ENCODE results near the gene STING1. TPM values are rescaled to one million over a fixed set of nuclear protein-coding genes. Genes with fewer than 3 reads are reported as not detected.

STING1 gene
- total RNA-seq, 1 experiment from 2014 or later = 0.29 TPM

GRCh38 chr5:139474890-139475791 is 7.4 kb downstream of the STING1 start:
- no peak for DNase-seq (ENCODE audit: low read depth, low spot score)

GRCh38 chr5:139473565-139473964 is 9.0 kb downstream of the STING1 start:
- no peak for DNase-seq (ENCODE audit: low read depth, low spot score)
- in situ Hi-C loops (cut with HindIII; ENCODE audit: low pct_unique_long_range_greater_than_20kb, low sequenced_read_pairs) = no loop called here

More at GRCh38 chr5:139474890-139475791, 7.4 kb downstream of the STING1 start:
- in situ Hi-C loops (cut with HindIII; ENCODE audit: low pct_unique_long_range_greater_than_20kb, low sequenced_read_pairs) = no loop called here

- in situ Hi-C loops (cut with HindIII; ENCODE audit: low pct_unique_long_range_greater_than_20kb, low sequenced_read_pairs) = no loop called here
- no peak for DNase-seq (ENCODE audit: low read depth, low spot score)
Measured at GRCh38 chr5:139473105-139473504, 9.5 kb downstream of the STING1 start.

GRCh38 chr5:139472386-139473030 is 10.1 kb downstream of the STING1 start:
- in situ Hi-C loops (cut with HindIII; ENCODE audit: low pct_unique_long_range_greater_than_20kb, low sequenced_read_pairs) = no loop called here
- no peak for DNase-seq (ENCODE audit: low read depth, low spot score)

DNA sequence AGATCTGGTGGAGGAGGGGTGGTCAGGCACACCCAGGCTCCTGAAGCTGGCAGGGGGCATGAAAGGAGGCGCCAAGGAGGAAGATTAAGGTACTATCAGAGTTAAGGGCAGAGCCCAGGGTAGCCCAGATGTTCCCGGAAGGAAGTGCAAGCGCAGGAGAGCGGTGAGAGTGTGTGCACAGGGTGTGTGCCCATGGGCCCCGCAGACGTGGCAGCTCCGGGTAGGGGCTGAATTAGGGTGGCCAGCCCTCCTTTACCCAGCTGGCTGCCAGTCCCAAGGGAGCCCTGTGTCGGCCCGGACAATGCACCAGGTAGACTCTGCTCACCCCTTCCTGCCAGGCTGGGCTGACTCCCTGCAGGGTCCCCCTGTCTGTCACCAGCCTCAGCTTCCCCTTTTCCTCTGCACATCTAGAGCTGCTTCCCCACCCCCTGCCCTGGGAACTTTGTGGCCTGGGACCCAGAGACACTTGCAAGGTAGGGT is 11.7 kb downstream of the STING1 start, which contains the start of gene SMIM33:
Gene SMIM33, plus strand, starts transcription at position 184 of the 480 bp plus-strand sequence. Its CDS starts 118 bp downstream, at position 302.
- in situ Hi-C loops (cut with HindIII; ENCODE audit: low pct_unique_long_range_greater_than_20kb, low sequenced_read_pairs) = no loop called here
- DNase-seq (ENCODE audit: low read depth, low spot score) = no peak

DNA sequence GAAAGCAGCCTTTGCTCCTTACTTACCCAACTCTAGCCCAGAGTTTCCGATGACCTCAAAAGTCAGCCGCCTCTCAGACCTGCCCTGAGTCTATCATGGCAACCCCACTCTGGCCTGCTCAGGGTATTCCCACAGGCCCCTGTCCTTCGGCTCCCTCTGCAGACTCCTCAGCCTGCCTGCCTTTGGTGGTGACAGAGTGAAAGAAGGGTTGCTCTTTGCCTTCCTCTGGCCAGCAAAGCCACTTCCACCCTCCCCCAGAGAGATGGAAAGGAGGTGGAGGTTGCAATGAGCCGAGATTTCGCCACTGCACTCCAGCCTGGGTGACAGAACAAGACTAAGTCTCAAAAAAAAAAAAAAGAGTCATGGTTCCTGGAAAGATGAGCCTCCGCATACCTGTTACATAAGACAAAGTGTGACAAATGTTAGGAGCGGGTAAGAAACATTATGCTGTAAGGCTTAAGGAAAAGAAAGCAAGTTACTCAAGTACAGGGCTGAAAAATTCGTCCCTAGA is 14.1 kb downstream of the STING1 start:
- in situ Hi-C loops (cut with HindIII; ENCODE audit: low pct_unique_long_range_greater_than_20kb, low sequenced_read_pairs) = no loop called here
- no peak for DNase-seq (ENCODE audit: low read depth, low spot score)

GRCh38 chr5:139462586-139463276 is 19.8 kb downstream of the STING1 start, which contains the start of gene ECSCR:
Gene ECSCR, minus strand, starts transcription at chr5:139462743. Its CDS starts 73 bp downstream, at chr5:139462670.
- DNase-seq (ENCODE audit: low read depth, low spot score) = no peak
- in situ Hi-C loops (cut with HindIII; ENCODE audit: low pct_unique_long_range_greater_than_20kb, low sequenced_read_pairs) = no loop called here

GRCh38 chr5:139461698-139462097 is 20.9 kb downstream of the STING1 start:
- in situ Hi-C loops (cut with HindIII; ENCODE audit: low pct_unique_long_range_greater_than_20kb, low sequenced_read_pairs) = no loop called here
- no peak for DNase-seq (ENCODE audit: low read depth, low spot score)

DNA sequence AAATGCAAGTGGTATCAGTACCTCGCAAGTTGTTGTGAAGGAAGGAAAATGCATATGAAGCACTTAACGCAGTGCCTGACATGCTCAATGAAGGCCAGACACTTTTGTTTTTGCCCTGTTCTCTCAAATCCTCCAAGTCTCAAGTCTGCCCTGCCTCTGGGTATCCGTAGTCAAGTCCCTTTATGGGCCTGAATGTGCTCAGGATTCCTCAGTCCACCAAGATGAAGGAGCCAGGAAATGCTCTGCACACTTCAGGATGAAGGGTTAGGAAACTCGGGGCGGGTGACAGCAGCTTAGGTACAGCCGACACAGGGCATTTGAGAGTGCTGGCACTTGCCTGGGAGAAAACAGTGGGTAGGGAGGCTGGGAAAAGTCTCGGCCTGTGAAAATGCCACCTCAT is 21.4 kb downstream of the STING1 start:
- in situ Hi-C loops (cut with HindIII; ENCODE audit: low pct_unique_long_range_greater_than_20kb, low sequenced_read_pairs) = no loop called here

GRCh38 chr5:139460455-139460854 is 22.1 kb downstream of the STING1 start:
- in situ Hi-C loops (cut with HindIII; ENCODE audit: low pct_unique_long_range_greater_than_20kb, low sequenced_read_pairs) = no loop called here
- DNase-seq (ENCODE audit: low read depth, low spot score) = no peak

More for the DNA sequence above, 21.4 kb downstream of the STING1 start:
- DNase-seq (ENCODE audit: low read depth, low spot score) = no peak

DNA sequence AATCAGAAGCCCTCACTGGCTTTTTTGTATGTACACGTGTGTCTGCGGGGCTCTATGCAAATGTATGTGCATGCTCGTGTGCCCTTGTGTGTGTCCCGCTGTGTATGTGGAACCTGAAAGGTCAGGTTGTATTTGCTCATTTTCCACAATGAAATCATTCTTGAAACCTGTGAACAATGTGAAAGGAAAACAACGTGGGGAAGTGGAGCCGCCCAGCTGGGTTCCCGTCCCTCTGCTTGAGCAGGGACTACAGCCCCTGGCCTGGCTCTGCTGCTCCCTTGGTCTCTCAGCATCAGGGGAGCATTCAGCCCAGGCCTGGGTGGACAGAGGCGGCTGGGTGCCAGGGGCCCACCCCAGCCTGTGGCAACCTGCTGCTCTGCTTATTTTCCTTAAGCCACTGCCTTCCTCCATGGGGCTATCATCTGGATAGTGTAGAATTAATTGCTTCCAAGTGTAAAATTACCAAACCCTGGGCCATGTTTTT is 23.1 kb downstream of the STING1 start:
- in situ Hi-C loops (cut with HindIII; ENCODE audit: low pct_unique_long_range_greater_than_20kb, low sequenced_read_pairs) = no loop called here

GRCh38 chr5:139458580-139459407 is 23.8 kb downstream of the STING1 start:
- in situ Hi-C loops (cut with HindIII; ENCODE audit: low pct_unique_long_range_greater_than_20kb, low sequenced_read_pairs) = no loop called here

More for the DNA sequence above, 23.1 kb downstream of the STING1 start:
- no peak for DNase-seq (ENCODE audit: low read depth, low spot score)

GRCh38 chr5:139457653-139458306 is 24.8 kb downstream of the STING1 start:
- in situ Hi-C loops (cut with HindIII; ENCODE audit: low pct_unique_long_range_greater_than_20kb, low sequenced_read_pairs) = no loop called here
- DNase-seq (ENCODE audit: low read depth, low spot score) = no peak

More at GRCh38 chr5:139458580-139459407, 23.8 kb downstream of the STING1 start:
- no peak for DNase-seq (ENCODE audit: low read depth, low spot score)

GRCh38 chr5:139457241-139457640 is 25.3 kb downstream of the STING1 start:
- DNase-seq (ENCODE audit: low read depth, low spot score) = no peak
- in situ Hi-C loops (cut with HindIII; ENCODE audit: low pct_unique_long_range_greater_than_20kb, low sequenced_read_pairs) = no loop called here

- in situ Hi-C loops (cut with HindIII; ENCODE audit: low pct_unique_long_range_greater_than_20kb, low sequenced_read_pairs) = no loop called here
Measured at GRCh38 chr5:139456776-139457175, 25.8 kb downstream of the STING1 start.

GRCh38 chr5:139454568-139455290 is 27.8 kb downstream of the STING1 start:
- in situ Hi-C loops (cut with HindIII; ENCODE audit: low pct_unique_long_range_greater_than_20kb, low sequenced_read_pairs) = no loop called here
- no peak for DNase-seq (ENCODE audit: low read depth, low spot score)

More at GRCh38 chr5:139456776-139457175, 25.8 kb downstream of the STING1 start:
- DNase-seq (ENCODE audit: low read depth, low spot score) = no peak
